Measurements from ENCODE around the gene RAB11FIP4.
A peak's percentile ranks its signal among the peaks of the same experiment; 100 is the strongest.

The RAB11FIP4 gene

DNA sequence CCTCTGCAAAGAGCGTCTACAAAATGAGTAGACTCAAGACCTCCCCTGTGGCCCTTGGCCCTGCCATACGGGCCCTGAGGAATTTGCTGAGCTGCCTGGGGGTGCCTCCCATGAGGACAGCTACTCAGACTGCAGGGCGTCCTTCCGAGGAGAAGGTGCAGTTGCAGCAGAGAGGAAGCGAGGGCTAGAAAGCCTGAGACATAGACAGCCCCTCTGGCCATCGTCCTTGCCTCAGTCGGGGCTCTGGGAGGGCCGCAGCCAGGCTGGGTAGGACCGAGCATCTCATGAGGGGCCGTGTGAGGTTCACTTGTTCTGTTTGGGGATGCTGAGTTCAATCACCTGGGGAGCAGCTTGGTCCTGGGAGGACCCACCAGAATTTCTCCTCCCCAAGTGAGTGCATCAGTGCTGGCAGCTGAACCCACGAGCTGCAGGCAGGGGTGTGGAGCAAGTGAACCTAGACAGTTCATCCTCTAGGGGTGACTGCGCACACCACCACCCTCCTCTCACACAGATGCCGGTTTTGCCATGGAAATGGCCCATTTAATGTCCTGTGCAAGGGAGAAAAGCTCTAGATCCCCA is 20.3 kb downstream of the RAB11FIP4 start:
- no peak for DNase-seq

- DNase-seq = no peak
These were observed 21.0 kb downstream of the RAB11FIP4 start for GRCh38 chr17:31412511-31412910.

DNA sequence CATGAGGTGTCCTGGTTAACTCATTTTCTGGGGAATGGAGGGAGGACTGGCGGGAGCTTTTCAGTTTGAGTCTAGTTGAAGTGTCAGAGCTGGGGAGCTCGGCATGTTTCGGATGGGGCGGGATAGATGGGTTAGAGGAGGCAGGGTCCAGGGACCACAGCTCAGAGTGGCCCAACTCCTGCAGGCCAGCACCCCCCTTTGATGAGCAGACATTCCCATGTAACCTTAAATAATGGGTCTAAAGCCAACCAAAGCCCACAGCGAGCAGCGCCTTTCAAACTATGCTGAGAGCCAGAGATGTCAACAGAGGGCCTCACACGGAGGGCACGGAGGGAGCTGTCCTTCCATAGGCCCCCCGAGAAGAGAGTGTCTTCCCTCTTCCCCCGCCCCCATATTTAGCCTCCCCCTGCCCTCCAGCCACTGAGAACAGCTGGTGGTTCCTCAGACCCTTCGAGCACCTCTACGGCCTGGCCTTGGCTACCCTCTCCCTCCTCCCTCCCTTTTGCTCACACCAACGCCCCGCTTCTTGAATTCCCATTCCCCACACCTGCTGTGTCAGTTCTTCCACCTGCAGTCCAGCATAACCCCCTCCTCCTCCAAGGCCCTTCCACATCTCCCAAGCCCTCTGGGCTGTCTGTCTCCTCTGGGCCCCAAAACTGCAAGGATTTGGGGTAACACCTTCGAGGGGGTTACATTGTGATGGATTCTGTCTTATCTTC is 21.8 kb downstream of the RAB11FIP4 start:
- DNase-seq = no peak

- DNase-seq = no peak
These were observed 22.5 kb downstream of the RAB11FIP4 start for GRCh38 chr17:31413874-31414549.

DNA sequence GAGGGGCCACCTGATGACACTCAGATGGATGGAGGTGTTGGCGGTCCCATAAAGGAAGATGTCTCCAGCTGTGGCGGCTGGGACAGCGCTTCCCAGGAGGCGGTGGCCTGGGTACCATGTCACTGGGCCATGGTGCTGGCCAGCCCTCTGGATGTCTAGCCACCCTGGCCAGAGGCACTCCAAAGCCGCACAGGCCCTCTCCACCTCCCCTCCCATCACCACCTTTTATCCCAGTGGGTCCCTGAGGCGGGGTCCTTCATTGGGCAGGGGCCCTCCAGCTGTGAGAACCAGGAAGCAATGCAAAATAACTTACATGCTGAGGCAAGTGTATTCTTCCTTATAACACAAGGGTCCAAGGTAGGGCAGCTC is 23.1 kb downstream of the RAB11FIP4 start:
- DNase-seq = no peak

GRCh38 chr17:31415004-31415454 is 23.6 kb downstream of the RAB11FIP4 start:
- peak in 1 of 2 donors; percentile 41 for DNase-seq

GRCh38 chr17:31415640-31416502 is 24.4 kb downstream of the RAB11FIP4 start:
- no peak for DNase-seq

GRCh38 chr17:31416503-31416923 is 25.0 kb downstream of the RAB11FIP4 start:
- DNase-seq = no peak

DNA sequence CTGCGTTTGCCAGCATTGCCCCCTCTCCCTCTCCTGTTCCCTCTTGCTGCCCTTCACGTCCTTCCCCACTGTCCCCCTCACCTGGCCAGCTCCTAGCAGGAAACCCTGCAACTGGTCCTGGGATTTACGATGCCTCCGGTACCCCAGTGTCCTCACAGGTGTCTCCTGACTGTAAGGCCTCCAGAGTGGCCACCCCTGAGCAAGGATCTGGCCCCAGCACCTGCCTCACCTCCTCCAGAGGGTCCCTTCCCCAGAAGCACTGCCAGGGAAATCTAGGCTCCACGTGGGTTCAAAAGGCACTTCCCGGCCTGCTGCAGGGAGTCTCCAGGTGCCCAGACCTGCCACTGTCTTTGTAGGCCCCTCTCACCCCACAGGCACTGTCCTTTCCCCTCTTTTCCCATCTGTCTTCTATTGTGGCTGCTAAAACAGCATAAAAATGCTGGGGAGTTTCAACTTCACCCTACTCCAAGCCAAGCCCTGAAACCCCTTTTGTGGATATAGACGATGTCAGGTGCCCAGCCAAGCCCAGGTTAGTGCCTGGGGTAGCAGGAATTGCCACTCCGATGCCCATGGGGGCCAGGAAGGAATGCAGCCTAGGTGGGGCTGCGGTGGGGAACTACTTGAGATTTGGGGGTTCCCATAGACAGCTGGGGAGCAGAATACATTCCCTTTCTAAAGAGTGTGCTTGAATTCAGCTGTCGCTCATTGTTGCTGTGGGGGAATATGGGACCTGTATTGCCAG is 25.7 kb downstream of the RAB11FIP4 start:
- no peak for DNase-seq

- DNase-seq = no peak
These were observed 27.4 kb downstream of the RAB11FIP4 start for GRCh38 chr17:31418773-31419350.

DNA sequence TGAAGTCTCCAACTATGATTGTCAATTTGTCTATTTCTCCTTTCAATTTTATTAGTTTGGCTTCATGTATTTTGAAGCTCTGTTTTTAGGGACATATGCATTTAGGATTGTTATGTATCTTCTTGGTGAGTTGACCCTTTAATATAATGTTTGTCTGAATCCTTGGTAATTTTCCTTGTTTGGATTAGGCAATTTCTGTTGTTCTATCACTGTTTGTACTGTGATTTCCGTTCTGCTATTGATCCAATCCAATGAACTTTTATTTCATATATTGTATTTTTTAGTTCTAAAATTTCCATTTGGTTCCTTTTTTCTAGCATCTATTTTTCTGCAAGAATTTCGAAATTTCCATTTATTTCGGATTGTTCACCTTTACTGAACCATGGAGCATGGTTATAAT is 31.0 kb downstream of the RAB11FIP4 start:
- no peak for DNase-seq

DNA sequence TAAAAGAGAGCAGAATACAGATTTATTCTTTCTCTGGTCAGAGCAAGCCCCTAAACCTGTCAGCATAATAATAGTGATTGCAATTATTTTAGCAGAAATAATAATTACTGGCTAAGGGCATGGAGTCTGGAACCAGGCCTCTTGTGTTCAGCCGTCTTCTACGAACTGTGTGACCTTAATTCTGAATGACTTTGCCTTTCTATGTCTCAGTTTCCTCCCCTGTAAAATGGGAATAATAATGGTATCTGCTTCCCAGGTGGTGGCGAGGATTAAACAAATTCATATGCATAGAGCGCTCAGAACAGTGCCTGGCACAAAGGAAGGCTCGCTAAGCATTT is 33.4 kb downstream of the RAB11FIP4 start:
- DNase-seq = no peak

DNA sequence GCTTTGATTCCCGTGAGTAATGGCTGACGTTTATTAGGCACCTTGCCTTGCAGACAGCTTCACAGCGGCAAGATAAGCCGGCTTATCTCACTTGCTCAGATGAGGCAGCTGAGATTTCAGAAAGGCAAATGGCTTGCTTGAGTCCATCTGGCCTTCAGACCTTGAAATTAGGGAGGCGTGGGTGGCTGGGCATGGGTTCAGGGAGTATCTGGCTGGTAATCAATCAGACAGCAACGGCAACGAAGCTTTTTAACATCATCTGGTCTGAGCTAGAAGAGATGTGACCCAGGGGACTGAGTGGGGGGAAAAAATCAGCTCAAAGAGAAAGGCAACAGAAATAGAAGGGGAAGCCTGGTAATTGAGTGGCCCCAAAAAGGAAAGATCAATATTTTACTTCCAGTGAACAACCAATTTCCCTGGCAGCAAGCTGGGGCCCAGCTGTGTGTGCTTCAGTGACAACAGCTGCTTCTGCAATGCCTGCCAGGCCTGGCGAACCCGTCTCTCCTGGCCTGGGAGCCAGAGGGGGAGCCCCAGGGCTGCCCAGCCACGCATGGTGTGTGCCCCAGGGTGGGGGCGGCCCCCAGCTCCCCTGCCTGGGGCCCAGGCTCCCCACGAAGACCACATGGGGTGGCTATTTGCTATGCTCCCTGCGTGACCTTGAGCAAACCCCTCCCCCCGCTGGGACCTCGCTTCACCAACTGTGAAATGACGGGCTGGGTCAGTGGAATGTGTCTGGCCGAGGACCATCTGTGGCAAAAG is 34.0 kb downstream of the RAB11FIP4 start:
- DNase-seq = no peak

- no peak for DNase-seq
These were observed 36.2 kb downstream of the RAB11FIP4 start for GRCh38 chr17:31427684-31428083.

DNA sequence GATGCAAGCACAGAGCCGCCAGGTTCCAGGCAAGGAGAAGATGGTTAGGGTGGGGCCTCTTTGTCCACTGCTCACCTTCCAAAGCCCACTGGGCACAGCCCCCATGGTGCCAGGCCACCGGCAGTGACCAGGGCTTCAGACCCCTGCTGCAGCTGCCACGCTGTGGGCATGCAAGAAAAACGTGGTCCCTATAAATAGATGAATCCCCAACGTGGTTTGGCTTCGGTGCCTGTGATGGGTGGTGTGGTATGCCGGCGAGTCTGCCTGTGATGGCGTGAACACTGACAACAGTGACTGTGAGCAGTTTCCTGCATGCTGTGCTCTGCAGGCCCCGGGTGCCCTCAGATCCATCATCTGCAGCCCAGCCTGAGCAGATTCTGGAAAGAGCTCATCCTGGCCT is 36.6 kb downstream of the RAB11FIP4 start:
- DNase-seq = no peak

DNA sequence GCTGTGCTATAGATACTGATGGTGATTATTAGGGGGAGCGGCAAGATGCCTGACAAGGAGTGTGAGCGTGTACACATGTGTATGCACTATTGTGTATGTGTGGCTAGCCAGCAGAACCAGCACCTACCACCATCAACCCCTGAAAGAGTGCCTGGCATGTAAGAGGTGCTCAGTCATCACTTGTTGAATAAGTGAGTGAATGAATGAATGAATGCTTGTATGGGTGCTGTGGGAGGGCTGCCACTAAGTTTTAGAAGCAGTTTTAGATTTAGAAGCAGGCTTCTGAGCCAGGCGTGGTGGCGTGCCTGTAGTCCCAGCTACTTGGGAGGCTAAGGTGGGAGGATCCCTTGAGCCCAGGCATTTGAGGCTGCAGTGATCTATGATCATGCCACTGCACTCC is 37.0 kb downstream of the RAB11FIP4 start:
- DNase-seq = no peak

- no peak for DNase-seq
These were observed 39.8 kb downstream of the RAB11FIP4 start for GRCh38 chr17:31431098-31431851.

DNA sequence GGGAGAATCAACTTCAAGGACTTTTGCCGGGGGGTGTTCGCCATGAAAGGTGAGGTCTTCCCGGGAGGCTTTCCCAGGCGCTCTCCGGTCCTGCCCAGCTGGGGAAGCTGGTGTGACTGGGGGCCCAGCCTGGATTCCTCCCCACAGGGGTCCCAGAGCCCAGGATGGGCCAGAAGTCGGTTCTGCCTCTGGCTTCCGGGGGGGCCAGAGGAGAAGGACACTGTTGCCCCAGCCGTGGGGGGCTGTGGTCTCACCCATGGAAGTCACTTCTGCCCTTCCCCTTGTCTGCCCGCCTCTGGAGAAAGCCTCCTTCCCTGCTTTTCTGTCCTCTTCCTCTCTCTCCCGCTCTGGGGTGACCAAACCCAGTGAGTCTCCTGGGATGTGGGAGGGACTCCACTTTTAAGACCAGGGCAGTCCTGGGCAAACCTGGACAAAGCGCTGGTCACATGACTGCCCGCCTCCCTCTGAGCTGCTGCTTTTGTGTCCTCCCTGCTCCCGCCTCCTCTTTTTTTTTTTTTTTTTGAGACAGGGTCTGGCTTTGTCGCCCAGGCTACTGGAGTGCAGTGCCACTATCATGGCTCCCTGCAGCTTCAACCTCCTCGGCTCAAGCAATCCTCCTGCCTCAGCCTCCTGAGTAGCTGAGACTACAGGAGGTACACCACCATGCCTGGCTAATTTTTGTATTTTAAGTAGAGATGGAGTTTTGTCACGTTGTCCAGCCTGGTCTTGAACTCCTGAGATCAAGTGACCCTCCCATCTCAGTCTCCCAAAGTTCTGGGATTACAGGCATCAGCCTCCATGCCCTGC is 40.6 kb downstream of the RAB11FIP4 start:
- no peak for DNase-seq

DNA sequence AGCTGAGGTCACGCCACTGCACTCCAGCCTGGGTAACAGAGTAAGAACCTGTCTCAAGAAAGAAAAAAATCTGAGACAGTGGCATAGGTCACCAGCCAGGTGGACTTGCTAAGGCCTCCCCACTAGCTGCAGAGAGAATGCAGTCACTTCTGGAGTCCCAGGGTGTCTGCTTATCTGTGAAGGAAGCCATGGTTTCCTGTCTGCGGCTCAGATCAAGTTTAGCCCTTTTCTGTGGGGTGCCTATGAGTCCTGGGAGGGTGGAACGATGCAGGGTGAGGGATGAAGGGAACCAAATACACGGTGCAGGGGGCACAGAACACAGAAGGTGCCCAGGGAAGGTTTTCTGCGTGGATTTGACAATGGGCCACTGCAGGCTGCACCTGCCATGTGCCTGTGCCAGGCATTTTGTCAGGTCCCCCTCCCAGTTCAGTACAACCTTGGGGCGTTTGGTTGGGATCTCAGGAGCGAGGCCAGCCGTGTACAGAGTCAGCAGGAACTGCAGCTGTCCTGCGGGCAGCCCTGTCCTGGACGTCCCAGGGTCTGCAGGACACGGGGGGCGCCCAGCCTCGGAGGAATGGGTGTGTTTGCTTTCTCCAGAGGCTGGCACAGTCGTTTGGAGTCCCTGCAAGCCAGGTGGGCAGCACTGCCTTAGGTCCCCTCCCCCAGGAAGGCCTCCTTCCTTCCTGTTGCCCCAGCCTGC is 41.8 kb downstream of the RAB11FIP4 start:
- peak; percentile 26 to 59 for DNase-seq
